Measurements from ENCODE around the gene NDUFC1.
A peak's percentile ranks its signal among the peaks of the same experiment; 100 is the strongest.

The NDUFC1 gene

GRCh38 chr4:139312552-139313332, 10.5 kb upstream of the NDUFC1 start:
- Histone ChIP-seq H3K27ac (ENCODE audit: extremely low read depth, low read depth, low read length) (no peak overlapping the region), H3K9me3 (ENCODE audit: control insufficient read depth, insufficient read depth, low read depth, low read length) (no peaks in the 10 kb centered on the region), H3K36me3 (ENCODE audit: control insufficient read depth in 2 of 2, insufficient read depth in 1 of 2, low read length in 2 of 2) (no peaks in the 10 kb centered on the region; a peak in 1 of 3 replicates), H3K4me1 (ENCODE audit: control insufficient read depth, insufficient read depth, low read length) (no peaks in the 10 kb centered on the region; the same call in 1 of the 2 replicates), H3K4me3 (ENCODE audit: low read depth, low read length) (no peak overlapping the region)
- no peak for TF ChIP-seq ZSCAN18 (tag by site-specific recombination; IDR thresholded peaks at IDR 0.05)
- TF ChIP-seq ZNF585B (tag by site-specific recombination; IDR thresholded peaks at IDR 0.05): peak; percentile 35; the same call in 1 of the 2 replicates
- TF ChIP-seq ZNF544 (tag by site-specific recombination; IDR thresholded peaks at IDR 0.05): no peak
- TF ChIP-seq ZBTB1 (tag by site-specific recombination; IDR thresholded peaks at IDR 0.05): no peak
- ChIA-PET POLR2A (interaction anchor here (1.0 kb wide), 1 partner anchor 44 kb away, joined by 3 read pairs; no protein-coding TSS in a partner anchor), CTCF (interaction anchor here (0.7 kb wide), 1 partner anchor 244 kb away, joined by 3 read pairs; no protein-coding TSS in a partner anchor)

DNA sequence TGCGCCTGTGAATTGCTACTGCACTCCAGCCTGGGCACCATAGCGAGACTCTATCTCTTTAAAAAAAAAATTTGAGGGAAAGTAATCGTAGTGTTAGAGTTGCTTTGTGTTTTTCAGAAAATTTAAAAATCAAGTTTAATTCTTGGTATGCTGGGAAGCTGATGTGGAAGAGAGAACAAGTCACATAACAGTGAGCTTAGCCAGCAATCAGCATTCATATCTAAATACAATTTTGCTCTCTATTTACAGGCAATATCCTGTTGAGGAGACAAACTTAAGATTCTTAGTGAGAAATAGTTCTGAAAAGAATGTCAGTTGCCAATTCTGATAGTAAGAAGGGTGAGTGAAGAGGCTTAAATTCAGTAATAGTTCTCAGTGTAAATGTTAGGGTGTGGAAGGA, 9.6 kb upstream of the NDUFC1 start:
- H3K4me1 ChIP-seq (ENCODE audit: control insufficient read depth, insufficient read depth, low read length): no peaks in the 10 kb centered on the region; the same call in 1 of the 2 replicates
- H3K9me3 ChIP-seq (ENCODE audit: control insufficient read depth, insufficient read depth, low read depth, low read length): no peaks in the 10 kb centered on the region
- ChIA-PET POLR2A (interaction anchor here (1.0 kb wide), 2 partner anchors 11 to 45 kb away, joined by 3 to 6 read pairs; partner anchors contain the start of gene NAA15), CTCF (interaction anchor here (0.7 kb wide), 1 partner anchor 245 kb away, joined by 3 read pairs; no protein-coding TSS in a partner anchor)
- TF ChIP-seq IKZF3 (tag by site-specific recombination; IDR thresholded peaks at IDR 0.05) (no peak), ZNF473 (tag by site-specific recombination; IDR thresholded peaks at IDR 0.05) (no peak), KLF17 (tag by site-specific recombination; IDR thresholded peaks at IDR 0.05) (no peak), ZNF366 (tag by site-specific recombination; conservative IDR thresholded peaks at IDR 0.05) (no peak), GFI1B (tag by site-specific recombination; IDR thresholded peaks at IDR 0.05) (no peak), ZNF654 (tag by site-specific recombination; IDR thresholded peaks at IDR 0.05; ENCODE audit: low read depth) (no peak), ZXDB (tag by site-specific recombination; IDR thresholded peaks at IDR 0.05) (no peak), ZNF132 (tag by site-specific recombination; IDR thresholded peaks at IDR 0.05; ENCODE audit: borderline replicate concordance) (no peak), ZNF24 (tag by site-specific recombination; IDR thresholded peaks at IDR 0.05) (no peak), ZNF335 (tag by site-specific recombination; conservative IDR thresholded peaks at IDR 0.05) (no peak), HIC1 (tag by site-specific recombination; IDR thresholded peaks at IDR 0.05) (no peak), ZFP3 (tag by site-specific recombination; IDR thresholded peaks at IDR 0.05; ENCODE audit: low read depth) (no peak)
- TF ChIP-seq, protein P1, sequence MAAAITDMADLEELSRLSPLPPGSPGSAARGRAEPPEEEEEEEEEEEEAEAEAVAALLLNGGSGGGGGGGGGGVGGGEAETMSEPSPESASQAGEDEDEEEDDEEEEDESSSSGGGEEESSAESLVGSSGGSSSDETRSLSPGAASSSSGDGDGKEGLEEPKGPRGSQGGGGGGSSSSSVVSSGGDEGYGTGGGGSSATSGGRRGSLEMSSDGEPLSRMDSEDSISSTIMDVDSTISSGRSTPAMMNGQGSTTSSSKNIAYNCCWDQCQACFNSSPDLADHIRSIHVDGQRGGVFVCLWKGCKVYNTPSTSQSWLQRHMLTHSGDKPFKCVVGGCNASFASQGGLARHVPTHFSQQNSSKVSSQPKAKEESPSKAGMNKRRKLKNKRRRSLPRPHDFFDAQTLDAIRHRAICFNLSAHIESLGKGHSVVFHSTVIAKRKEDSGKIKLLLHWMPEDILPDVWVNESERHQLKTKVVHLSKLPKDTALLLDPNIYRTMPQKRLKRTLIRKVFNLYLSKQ (tag by site-specific recombination; IDR thresholded peaks at IDR 0.05; ENCODE audit: borderline replicate concordance): no peak
- H3K36me3 ChIP-seq (ENCODE audit: control insufficient read depth in 2 of 2, insufficient read depth in 1 of 2, low read length in 2 of 2): peaks cover 3 to 4% of the 10 kb centered on the region in 2 experiments; a peak in 2 of 3 replicates
- no peak overlapping the region for H3K27ac ChIP-seq (ENCODE audit: extremely low read depth, low read depth, low read length)
- no peak overlapping the region for H3K4me3 ChIP-seq (ENCODE audit: low read depth, low read length)
